ENCODE data around the gene RTN4R.

- TF ChIP-seq, protein P1, sequence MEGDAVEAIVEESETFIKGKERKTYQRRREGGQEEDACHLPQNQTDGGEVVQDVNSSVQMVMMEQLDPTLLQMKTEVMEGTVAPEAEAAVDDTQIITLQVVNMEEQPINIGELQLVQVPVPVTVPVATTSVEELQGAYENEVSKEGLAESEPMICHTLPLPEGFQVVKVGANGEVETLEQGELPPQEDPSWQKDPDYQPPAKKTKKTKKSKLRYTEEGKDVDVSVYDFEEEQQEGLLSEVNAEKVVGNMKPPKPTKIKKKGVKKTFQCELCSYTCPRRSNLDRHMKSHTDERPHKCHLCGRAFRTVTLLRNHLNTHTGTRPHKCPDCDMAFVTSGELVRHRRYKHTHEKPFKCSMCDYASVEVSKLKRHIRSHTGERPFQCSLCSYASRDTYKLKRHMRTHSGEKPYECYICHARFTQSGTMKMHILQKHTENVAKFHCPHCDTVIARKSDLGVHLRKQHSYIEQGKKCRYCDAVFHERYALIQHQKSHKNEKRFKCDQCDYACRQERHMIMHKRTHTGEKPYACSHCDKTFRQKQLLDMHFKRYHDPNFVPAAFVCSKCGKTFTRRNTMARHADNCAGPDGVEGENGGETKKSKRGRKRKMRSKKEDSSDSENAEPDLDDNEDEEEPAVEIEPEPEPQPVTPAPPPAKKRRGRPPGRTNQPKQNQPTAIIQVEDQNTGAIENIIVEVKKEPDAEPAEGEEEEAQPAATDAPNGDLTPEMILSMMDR (IDR thresholded peaks at IDR 0.05): no peak
- TF ChIP-seq POLR2A (IDR thresholded peaks at IDR 0.05): no peak
Observed at GRCh38 chr22:20211997-20212753, 55.9 kb downstream of the RTN4R start.

Measured in uterus (tissue), 2 donors.